ENCODE results near the gene CBX6. TPM values are rescaled to one million over a fixed set of nuclear protein-coding genes. Genes with fewer than 3 reads are reported as not detected.

CBX6 gene
- total and polyA plus RNA-seq, 9 of the 15 experiments (the other 6 are each of a cell fraction or from before 2014, with no cell fraction given), result 0.75 to 31.6 (median 8.0) TPM

DNA sequence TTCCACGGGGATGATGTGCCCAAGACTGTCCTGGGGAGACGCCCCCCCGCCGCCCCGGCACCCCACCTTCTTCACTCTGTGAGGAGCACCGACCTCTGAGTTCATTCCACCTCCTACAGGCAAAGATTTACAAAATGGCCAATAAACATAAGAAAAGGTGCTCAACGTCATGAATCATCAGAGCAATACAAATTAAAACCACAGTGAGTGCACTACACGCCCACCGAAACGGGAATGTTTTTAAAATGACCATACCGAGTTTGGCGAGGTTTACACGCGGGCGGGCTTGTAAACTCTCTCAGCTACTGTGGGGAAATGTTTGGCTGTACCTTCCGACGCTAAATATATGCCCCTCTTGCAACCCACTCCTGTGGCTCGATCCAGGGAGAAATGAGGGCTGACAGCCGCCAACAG, 36.1 kb downstream of the CBX6 start:
- no TSS peak for BruUV-seq (replicated peaks)
- H3K9me3 ChIP-seq (replicated peaks; ENCODE audit: control insufficient read depth, insufficient read depth, low read depth, low read length), result no peaks in the 10 kb centered on the region
- no peak overlapping the region for H3K27ac ChIP-seq (ENCODE audit: extremely low read depth, low read depth, low read length)
- intact Hi-C loops (cut with micrococcal nuclease), result no loop called here
- H4K20me1 ChIP-seq (replicated peaks; ENCODE audit: control insufficient read depth, insufficient read depth, low read length), result no peaks in the 10 kb centered on the region
- no peak overlapping the region; a peak in 1 of 4 replicates for H3K9ac ChIP-seq (ENCODE audit: insufficient read depth in 1 of 2, low read depth in 2 of 2, low read length in 2 of 2)
- 53% methylated on average over 12 of the region's 19 CpGs for WGBS (ENCODE audit: insufficient coverage, low coverage, missing lambda C conversion rate)
- H2AFZ ChIP-seq (ENCODE audit: low read depth, low read length), result no peak overlapping the region
- no peaks in the 10 kb centered on the region for H3K36me3 ChIP-seq (ENCODE audit: control insufficient read depth, insufficient read depth, low read length)
- ChIA-PET CTCF (ENCODE audit: low intra/inter-chr PET ratio) (no interaction called here), POLR2A (interaction anchor here (0.6 kb wide), 2 partner anchors 280 to 531 kb away, joined by 3 read pairs; no protein-coding TSS in a partner anchor)
- FAIRE-seq (no peak), DNase-seq (ENCODE audit: extremely low read depth in 1 of 4, low spot score in 3 of 4) (no peak), ATAC-seq (no peak)
- H3K27me3 ChIP-seq (ENCODE audit: control insufficient read depth in 2 of 2, insufficient read depth in 2 of 2, low read length in 2 of 2), result no peaks in the 10 kb centered on the region
- no peak overlapping the region for H3K4me3 ChIP-seq
- H3K4me2 ChIP-seq (ENCODE audit: insufficient read depth, low read length), result no peak overlapping the region
- H3K4me1 ChIP-seq (replicated peaks in 1 of 2; ENCODE audit: control insufficient read depth in 2 of 2, insufficient read depth in 2 of 2, low read length in 2 of 2), result peaks cover 4 to 12% of the 10 kb centered on the region in 2 experiments; a peak in 3 of 5 replicates
- in situ Hi-C loops (cut with MboI), result no loop called here
- TF ChIP-seq CEBPG (CRISPR knock-in tag; IDR thresholded peaks at IDR 0.05) (no peak), CEBPG (tag; conservative IDR thresholded peaks at IDR 0.05 in 1 of 2, IDR thresholded peaks at IDR 0.05 in 1 of 2) (no peak), EGR1 (conservative IDR thresholded peaks at IDR 0.05) (no peak), EZH2 (IDR thresholded peaks at IDR 0.05; ENCODE audit: borderline replicate concordance, low read depth, low read length) (no peak), NFRKB (IDR thresholded peaks at IDR 0.05; ENCODE audit: low read depth) (no peak), NFYB (IDR thresholded peaks at IDR 0.05; ENCODE audit: extremely low read depth, insufficient read length) (no peak)
- TF ChIP-seq, protein P1, sequence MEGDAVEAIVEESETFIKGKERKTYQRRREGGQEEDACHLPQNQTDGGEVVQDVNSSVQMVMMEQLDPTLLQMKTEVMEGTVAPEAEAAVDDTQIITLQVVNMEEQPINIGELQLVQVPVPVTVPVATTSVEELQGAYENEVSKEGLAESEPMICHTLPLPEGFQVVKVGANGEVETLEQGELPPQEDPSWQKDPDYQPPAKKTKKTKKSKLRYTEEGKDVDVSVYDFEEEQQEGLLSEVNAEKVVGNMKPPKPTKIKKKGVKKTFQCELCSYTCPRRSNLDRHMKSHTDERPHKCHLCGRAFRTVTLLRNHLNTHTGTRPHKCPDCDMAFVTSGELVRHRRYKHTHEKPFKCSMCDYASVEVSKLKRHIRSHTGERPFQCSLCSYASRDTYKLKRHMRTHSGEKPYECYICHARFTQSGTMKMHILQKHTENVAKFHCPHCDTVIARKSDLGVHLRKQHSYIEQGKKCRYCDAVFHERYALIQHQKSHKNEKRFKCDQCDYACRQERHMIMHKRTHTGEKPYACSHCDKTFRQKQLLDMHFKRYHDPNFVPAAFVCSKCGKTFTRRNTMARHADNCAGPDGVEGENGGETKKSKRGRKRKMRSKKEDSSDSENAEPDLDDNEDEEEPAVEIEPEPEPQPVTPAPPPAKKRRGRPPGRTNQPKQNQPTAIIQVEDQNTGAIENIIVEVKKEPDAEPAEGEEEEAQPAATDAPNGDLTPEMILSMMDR (IDR thresholded peaks at IDR 0.05 in 2 of 3, conservative IDR thresholded peaks at IDR 0.05 in 1 of 3; ENCODE audit: insufficient read depth in 2 of 3, low read depth in 1 of 3, low read length in 3 of 3), result no peak
- TF ChIP-seq, protein P2, sequence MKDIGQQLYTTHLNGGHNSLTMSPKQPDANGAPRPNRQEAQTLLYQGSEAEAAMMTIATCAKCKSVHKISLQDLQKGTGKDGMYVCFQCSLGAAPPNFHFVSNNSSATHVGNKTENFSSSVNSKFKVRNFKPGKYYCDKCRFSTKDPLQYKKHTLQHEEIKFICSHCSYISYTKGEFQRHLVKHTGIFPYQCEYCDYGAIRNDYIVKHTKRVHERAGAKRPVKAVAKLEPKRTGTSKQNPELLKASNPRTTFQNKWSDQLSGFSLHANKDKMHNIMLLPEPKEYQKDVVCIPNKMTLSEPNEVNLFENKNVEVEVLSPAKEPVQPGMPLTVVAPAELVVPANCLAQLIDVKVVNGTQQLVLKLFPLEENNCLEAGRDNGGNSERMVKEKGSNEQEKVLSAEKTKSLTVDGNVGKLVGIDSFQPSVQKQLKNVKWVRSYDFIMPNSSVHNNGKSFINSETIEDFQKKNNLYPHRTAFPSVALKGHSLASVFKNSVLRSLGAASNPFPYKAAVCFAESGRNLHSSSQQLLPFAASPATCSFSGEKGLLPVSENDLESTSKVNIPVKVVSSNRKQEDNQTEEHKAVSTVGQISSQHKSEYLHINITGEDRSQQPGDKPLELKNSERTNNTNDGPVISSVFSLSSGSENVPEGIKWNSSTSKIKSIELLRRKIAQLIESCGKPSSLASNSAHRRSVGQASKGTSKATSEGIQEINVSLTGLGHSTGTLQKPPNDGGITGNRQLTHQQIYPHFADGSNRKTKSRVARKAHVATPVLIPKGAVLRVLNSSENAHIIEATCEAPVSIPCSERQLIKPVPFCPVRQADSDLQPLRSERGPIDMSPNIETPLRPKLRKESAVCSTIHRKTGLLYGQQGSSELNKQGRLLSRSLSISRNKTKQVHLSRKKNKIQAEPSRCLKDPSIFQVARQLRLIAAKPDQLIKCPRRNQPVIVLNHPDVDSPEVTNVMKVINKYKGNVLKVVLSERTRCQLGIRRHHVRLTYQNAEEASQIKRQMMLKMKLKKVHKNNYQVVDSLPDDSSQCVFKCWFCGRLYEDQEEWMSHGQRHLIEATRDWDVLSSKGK (CRISPR knock-in tag; IDR thresholded peaks at IDR 0.05), result no peak
- no peaks in the 10 kb centered on the region for H3K9me1 ChIP-seq (ENCODE audit: control insufficient read depth, insufficient read depth, low read length)
- no peaks in the 10 kb centered on the region for H3K79me2 ChIP-seq (ENCODE audit: control insufficient read depth, insufficient read depth, low read length)

All from K562 (cell line).